Dendritic cell treated with granulocyte-macrophage colony-stimulating factor and Interleukin-4, amounts not matched to agents 40 ng/mL and 50 ng/mL, for 4 days (primary cell): ENCODE measurements around the gene MSLN.
"Not testable (repeated sequence)": the region's sequence is repeated elsewhere in the genome, so short reads cannot be mapped to it uniquely, and the experiment has no call there.

ENCODE experiments used
- H3K27ac Mint-ChIP-seq: one replicate; pipeline ENCODE4 v1.8.0; 2022; ENCODE audit warnings: mild to moderate bottlenecking, mixed read lengths
- H3K27me3 Mint-ChIP-seq: one replicate; pipeline ENCODE4 v1.8.0; 2022; ENCODE audit warnings: mild to moderate bottlenecking, mixed read lengths
- H3K36me3 Mint-ChIP-seq: one replicate; pipeline ENCODE4 v1.8.0; 2022; ENCODE audit warnings: low read depth, mixed read lengths
- H3K4me1 Mint-ChIP-seq: one replicate; pipeline ENCODE4 v1.8.0; 2022; ENCODE audit warnings: low read depth, mixed read lengths
- H3K4me3 Mint-ChIP-seq: one replicate; pipeline ENCODE4 v1.8.0; 2022; ENCODE audit warnings: mild to moderate bottlenecking, moderate library complexity, mixed read lengths
- H3K9me3 Mint-ChIP-seq: one replicate; pipeline ENCODE4 v1.8.0; 2022; ENCODE audit warnings: mixed read lengths
- intact Hi-C: fragments of 100-400 bp; cut with micrococcal nuclease; formaldehyde crosslinking; loops from one replicate; pipeline ENCODE4 v1.15.0; 2022

MSLN gene

GRCh38 chr16:765488-765865 lies 4.9 kb downstream of the MSLN start:
- Mint-ChIP-seq H3K36me3 (no peaks in the 10 kb centered on the region), H3K4me1 (no peaks in the 10 kb centered on the region), H3K9me3 (no peaks in the 10 kb centered on the region), H3K4me3 (no peak overlapping the region), H3K27ac (no peak overlapping the region), H3K27me3 (peaks cover 13% of the 10 kb centered on the region)
- intact Hi-C loops, result no loop called here

- H3K4me3 Mint-ChIP-seq, result no peak overlapping the region
- H3K4me1 Mint-ChIP-seq, result no peaks in the 10 kb centered on the region
- intact Hi-C loops, result no loop called here
- peaks cover 15% of the 10 kb centered on the region for H3K27me3 Mint-ChIP-seq
- no peaks in the 10 kb centered on the region for H3K36me3 Mint-ChIP-seq
- H3K9me3 Mint-ChIP-seq, result no peaks in the 10 kb centered on the region
- no peak overlapping the region for H3K27ac Mint-ChIP-seq
Observed at GRCh38 chr16:766008-766819, 5.7 kb downstream of the MSLN start.

- H3K27ac Mint-ChIP-seq, result no peak overlapping the region
- H3K36me3 Mint-ChIP-seq, result no peaks in the 10 kb centered on the region
- H3K4me1 Mint-ChIP-seq, result no peaks in the 10 kb centered on the region
- H3K9me3 Mint-ChIP-seq, result no peaks in the 10 kb centered on the region
- peaks cover 17% of the 10 kb centered on the region for H3K27me3 Mint-ChIP-seq
- no peak overlapping the region for H3K4me3 Mint-ChIP-seq
- intact Hi-C loops, result no loop called here
Observed at GRCh38 chr16:766820-767640, 6.5 kb downstream of the MSLN start.

GRCh38 chr16:767743-768235 lies 7.3 kb downstream of the MSLN start:
- H3K4me1 Mint-ChIP-seq, result no peaks in the 10 kb centered on the region
- no peak overlapping the region for H3K4me3 Mint-ChIP-seq
- H3K27ac Mint-ChIP-seq, result no peak overlapping the region
- intact Hi-C loops, result no loop called here
- H3K9me3 Mint-ChIP-seq, result no peaks in the 10 kb centered on the region
- H3K36me3 Mint-ChIP-seq, result no peaks in the 10 kb centered on the region
- peaks cover 17% of the 10 kb centered on the region for H3K27me3 Mint-ChIP-seq

GRCh38 chr16:768428-768827 lies 7.9 kb downstream of the MSLN start:
- intact Hi-C loops, result no loop called here
- Mint-ChIP-seq H3K9me3 (no peaks in the 10 kb centered on the region), H3K4me1 (no peaks in the 10 kb centered on the region), H3K27me3 (peaks cover 17% of the 10 kb centered on the region), H3K36me3 (no peaks in the 10 kb centered on the region), H3K4me3 (no peak overlapping the region), H3K27ac (no peak overlapping the region)

- Mint-ChIP-seq H3K27ac (no peak overlapping the region), H3K4me1 (no peaks in the 10 kb centered on the region)
Observed at GRCh38 chr16:769184-769784, 8.8 kb downstream of the MSLN start.

GRCh38 chr16:769934-770333 lies 9.4 kb downstream of the MSLN start:
- Mint-ChIP-seq H3K9me3 (no peaks in the 10 kb centered on the region), H3K27ac (no peak overlapping the region), H3K4me3 (no peak overlapping the region), H3K36me3 (no peaks in the 10 kb centered on the region), H3K4me1 (no peaks in the 10 kb centered on the region), H3K27me3 (peaks cover 17% of the 10 kb centered on the region)
- intact Hi-C loops, result no loop called here

More at GRCh38 chr16:769184-769784, 8.8 kb downstream of the MSLN start:
- H3K9me3 Mint-ChIP-seq, result no peaks in the 10 kb centered on the region
- H3K27me3 Mint-ChIP-seq, result peaks cover 17% of the 10 kb centered on the region
- intact Hi-C loops, result no loop called here
- no peaks in the 10 kb centered on the region for H3K36me3 Mint-ChIP-seq
- no peak overlapping the region for H3K4me3 Mint-ChIP-seq

GRCh38 chr16:770411-770810 lies 9.9 kb downstream of the MSLN start:
- Mint-ChIP-seq H3K27ac (no peak overlapping the region), H3K4me3 (no peak overlapping the region), H3K4me1 (no peaks in the 10 kb centered on the region), H3K36me3 (no peaks in the 10 kb centered on the region), H3K9me3 (no peaks in the 10 kb centered on the region), H3K27me3 (peaks cover 17% of the 10 kb centered on the region)
- intact Hi-C loops, result no loop called here

- Mint-ChIP-seq H3K4me1 (no peaks in the 10 kb centered on the region), H3K36me3 (no peaks in the 10 kb centered on the region), H3K4me3 (no peak overlapping the region), H3K27ac (no peak overlapping the region), H3K27me3 (peaks cover 21% of the 10 kb centered on the region), H3K9me3 (no peaks in the 10 kb centered on the region)
- intact Hi-C loops, result no loop called here
Observed at GRCh38 chr16:772959-773358, 12.4 kb downstream of the MSLN start.

- H3K9me3 Mint-ChIP-seq, result no peaks in the 10 kb centered on the region
- H3K36me3 Mint-ChIP-seq, result no peaks in the 10 kb centered on the region
- H3K27me3 Mint-ChIP-seq, result peaks cover 20% of the 10 kb centered on the region
- no peaks in the 10 kb centered on the region for H3K4me1 Mint-ChIP-seq
- no peak overlapping the region for H3K27ac Mint-ChIP-seq
- no peak overlapping the region for H3K4me3 Mint-ChIP-seq
- intact Hi-C loops, result no loop called here
Observed at GRCh38 chr16:774086-775001, 13.8 kb downstream of the MSLN start.

GRCh38 chr16:775236-775796 lies 14.8 kb downstream of the MSLN start:
- intact Hi-C loops, result no loop called here
- no peaks in the 10 kb centered on the region for H3K9me3 Mint-ChIP-seq
- no peaks in the 10 kb centered on the region for H3K36me3 Mint-ChIP-seq
- H3K4me1 Mint-ChIP-seq, result no peaks in the 10 kb centered on the region
- no peak overlapping the region for H3K27ac Mint-ChIP-seq
- H3K4me3 Mint-ChIP-seq, result no peak overlapping the region
- peaks cover 18% of the 10 kb centered on the region for H3K27me3 Mint-ChIP-seq

- H3K36me3 Mint-ChIP-seq, H3K27ac Mint-ChIP-seq, H3K4me3 Mint-ChIP-seq, intact Hi-C loops, H3K4me1 Mint-ChIP-seq, H3K9me3 Mint-ChIP-seq: not testable (repeated sequence)
- peaks cover 18% of the 10 kb centered on the region for H3K27me3 Mint-ChIP-seq
Observed at GRCh38 chr16:776298-776697, 15.8 kb downstream of the MSLN start.

GRCh38 chr16:776824-777223 lies 16.3 kb downstream of the MSLN start:
- Mint-ChIP-seq H3K4me3 (no peak overlapping the region), H3K27me3 (peaks cover 19% of the 10 kb centered on the region), H3K4me1 (no peaks in the 10 kb centered on the region), H3K9me3 (no peaks in the 10 kb centered on the region), H3K36me3 (no peaks in the 10 kb centered on the region), H3K27ac (no peak overlapping the region)
- intact Hi-C loops, result no loop called here
